GM06990 (cell line): Measurements from ENCODE around the gene POLR3K.

Experiments used
- DNase-seq: peaks from one replicate; pipeline ENCODE4 v3.0.0-alpha.2; 2011; ENCODE audit not compliant: insufficient read length; ENCODE audit errors: extremely low read depth
- H3K27me3 ChIP-seq: replicated peaks from 2 replicates; pipeline ENCODE4 v1.6.0; 2011; ENCODE audit warnings: low read length; ENCODE audit not compliant: control insufficient read depth, insufficient read depth
- H3K36me3 ChIP-seq: 2 replicates; pipeline ENCODE4 v1.5.1; 2011; ENCODE audit warnings: low read length; ENCODE audit not compliant: control insufficient read depth, insufficient read depth
- H3K4me3 ChIP-seq: replicated peaks from 2 replicates; pipeline ENCODE4 v1.5.1; 2011; ENCODE audit warnings: low read depth, mild to moderate bottlenecking, control low read depth, low read length
- CTCF ChIP-seq: IDR thresholded peaks from 2 replicates; pipeline ENCODE4 v1.5.1; 2011; ENCODE audit warnings: low read length, control low read depth, mild to moderate bottlenecking, inconsistent platforms; ENCODE audit not compliant: insufficient read depth, poor library complexity, severe bottlenecking

The POLR3K gene

GRCh38 chr16:63466-63865 is 10.1 kb upstream of the POLR3K start:
- Histone ChIP-seq H3K36me3 (peaks cover 1% of the 10 kb centered on the region), H3K4me3 (no peak overlapping the region), H3K27me3 (no peaks in the 10 kb centered on the region; the same call in 1 of the 2 replicates)
- TF ChIP-seq CTCF, result no peak
- peak; percentile 1 for DNase-seq

- peaks cover 5% of the 10 kb centered on the region for H3K36me3 ChIP-seq
- H3K27me3 ChIP-seq, result no peaks in the 10 kb centered on the region
- H3K4me3 ChIP-seq, result no peak overlapping the region
- no peak for TF ChIP-seq CTCF
- DNase-seq, result peak; percentile 5
Measured at GRCh38 chr16:62968-63391, 9.6 kb upstream of the POLR3K start.

- peaks cover 9% of the 10 kb centered on the region for H3K36me3 ChIP-seq
- H3K27me3 ChIP-seq, result no peaks in the 10 kb centered on the region
- DNase-seq, result peak; percentile 10
- no peak overlapping the region for H3K4me3 ChIP-seq
- no peak for TF ChIP-seq CTCF
Measured at GRCh38 chr16:62283-62967, 9.0 kb upstream of the POLR3K start.

- no peak overlapping the region for H3K4me3 ChIP-seq
- TF ChIP-seq CTCF, result no peak
- peak; percentile 6 for DNase-seq
- H3K36me3 ChIP-seq, result peaks cover 14% of the 10 kb centered on the region
- H3K27me3 ChIP-seq, result no peaks in the 10 kb centered on the region
Measured at GRCh38 chr16:61879-62281, 8.5 kb upstream of the POLR3K start.

- no peak overlapping the region for H3K4me3 ChIP-seq
- TF ChIP-seq CTCF, result no peak
- DNase-seq, result peak; percentile 16
- H3K27me3 ChIP-seq, result no peaks in the 10 kb centered on the region
- H3K36me3 ChIP-seq, result peaks cover 20% of the 10 kb centered on the region
Measured at GRCh38 chr16:60929-61878, 7.8 kb upstream of the POLR3K start.
